ENCODE results near the gene PXMP2.

PXMP2 gene

GRCh38 chr12:132723015-132723763 lies 35.8 kb downstream of the PXMP2 start:
- no peak for TF ChIP-seq CTCF (IDR thresholded peaks at IDR 0.05; ENCODE audit: low read depth, low read length, missing control alignments)

GRCh38 chr12:132723764-132724140 lies 36.4 kb downstream of the PXMP2 start:
- no peak for DNase-seq (ENCODE audit: extremely low read depth, low read depth)
- no peak overlapping the region for H3K4me3 ChIP-seq (replicated peaks; ENCODE audit: low read depth, low read length)
- TF ChIP-seq CTCF (IDR thresholded peaks at IDR 0.05; ENCODE audit: low read depth, low read length, missing control alignments) = no peak

More at GRCh38 chr12:132723015-132723763, 35.8 kb downstream of the PXMP2 start:
- DNase-seq (ENCODE audit: extremely low read depth, low read depth) = no peak
- H3K4me3 ChIP-seq (replicated peaks; ENCODE audit: low read depth, low read length) = no peak overlapping the region

GRCh38 chr12:132724506-132725241 lies 37.3 kb downstream of the PXMP2 start:
- peak; percentile 27 for DNase-seq (ENCODE audit: extremely low read depth, low read depth)
- H3K4me3 ChIP-seq (replicated peaks; ENCODE audit: low read depth, low read length) = no peak overlapping the region
- no peak for TF ChIP-seq CTCF (IDR thresholded peaks at IDR 0.05; ENCODE audit: low read depth, low read length, missing control alignments)

- no peak for TF ChIP-seq CTCF (IDR thresholded peaks at IDR 0.05; ENCODE audit: low read depth, low read length, missing control alignments)
- DNase-seq (ENCODE audit: extremely low read depth, low read depth) = no peak
- H3K4me3 ChIP-seq (replicated peaks; ENCODE audit: low read depth, low read length) = no peak overlapping the region
Observed at GRCh38 chr12:132726386-132726785, 39.0 kb downstream of the PXMP2 start.

GRCh38 chr12:132727091-132727794 lies 39.9 kb downstream of the PXMP2 start:
- DNase-seq (ENCODE audit: extremely low read depth, low read depth) = no peak
- TF ChIP-seq CTCF (IDR thresholded peaks at IDR 0.05; ENCODE audit: low read depth, low read length, missing control alignments) = no peak

GRCh38 chr12:132728502-132728901 lies 41.1 kb downstream of the PXMP2 start:
- no peak overlapping the region for H3K4me3 ChIP-seq (replicated peaks; ENCODE audit: low read depth, low read length)
- no peak for DNase-seq (ENCODE audit: extremely low read depth, low read depth)
- no peak for TF ChIP-seq CTCF (IDR thresholded peaks at IDR 0.05; ENCODE audit: low read depth, low read length, missing control alignments)

More at GRCh38 chr12:132727091-132727794, 39.9 kb downstream of the PXMP2 start:
- H3K4me3 ChIP-seq (replicated peaks; ENCODE audit: low read depth, low read length) = no peak overlapping the region

Measured in HFF-Myc (cell line).